Stomach smooth muscle (tissue), 2 donors: ENCODE results near the gene MRPL52.

Source experiments
- H3K27ac ChIP-seq: one replicate; pipeline ENCODE4 v1.7.0; 2013; ENCODE audit warnings: mild to moderate bottlenecking, low read length, inconsistent platforms
- H3K27me3 ChIP-seq, 2 donors: one replicate each; pipeline ENCODE4 v1.7.0; 2013; ENCODE audit warnings: low read length in 2 of 2; ENCODE audit not compliant: insufficient read depth in 2 of 2, control insufficient read depth in 1 of 2
- H3K36me3 ChIP-seq, 2 donors: one replicate each; pipeline ENCODE4 v1.7.0; 2013; ENCODE audit warnings: low read length in 2 of 2; ENCODE audit not compliant: control insufficient read depth in 2 of 2, insufficient read depth in 2 of 2
- H3K4me1 ChIP-seq: one replicate; pipeline ENCODE4 v1.7.0; 2013; ENCODE audit warnings: low read length; ENCODE audit not compliant: control insufficient read depth, insufficient read depth
- H3K4me3 ChIP-seq, 2 donors: one replicate each; pipeline ENCODE4 v1.7.0; 2013; ENCODE audit warnings: low read length in 2 of 2
- H3K9ac ChIP-seq, 2 donors: one replicate each; pipeline ENCODE4 v1.7.0; 2013; ENCODE audit warnings: low read length in 2 of 2, mild to moderate bottlenecking in 1 of 2
- H3K9me3 ChIP-seq, 2 donors: one replicate each; pipeline ENCODE4 v1.7.0; 2013; ENCODE audit warnings: low read length in 2 of 2; ENCODE audit not compliant: control insufficient read depth in 2 of 2
- donor health status: healthy.
- donor health status: Pancreatic carcinoma.

Gene MRPL52

DNA sequence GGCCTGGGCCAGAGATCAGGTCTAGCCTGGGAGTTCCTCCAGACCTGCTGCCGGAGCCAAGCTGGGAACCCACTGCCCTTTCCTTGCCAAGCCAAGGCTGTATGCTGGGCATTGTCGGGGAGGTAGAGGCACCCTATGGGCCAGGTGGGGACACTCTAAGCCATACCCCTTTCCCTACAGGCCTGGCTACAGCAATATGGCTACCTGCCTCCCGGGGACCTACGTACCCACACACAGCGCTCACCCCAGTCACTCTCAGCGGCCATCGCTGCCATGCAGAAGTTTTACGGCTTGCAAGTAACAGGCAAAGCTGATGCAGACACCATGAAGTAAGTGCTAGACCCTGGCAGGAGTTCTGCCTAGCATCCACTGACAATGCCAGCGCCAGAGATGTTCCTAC, 11.6 kb downstream of the MRPL52 start:
- Histone ChIP-seq H3K27me3 (no peaks in the 10 kb centered on the region), H3K27ac (no peak overlapping the region), H3K9me3 (no peaks in the 10 kb centered on the region), H3K36me3 (peaks cover 44% of the 10 kb centered on the region in 2 donors), H3K9ac (peak overlapping the region in 1 of 2 donors; percentile 51), H3K4me1 (peaks cover 65% of the 10 kb centered on the region), H3K4me3 (no peak overlapping the region)

DNA sequence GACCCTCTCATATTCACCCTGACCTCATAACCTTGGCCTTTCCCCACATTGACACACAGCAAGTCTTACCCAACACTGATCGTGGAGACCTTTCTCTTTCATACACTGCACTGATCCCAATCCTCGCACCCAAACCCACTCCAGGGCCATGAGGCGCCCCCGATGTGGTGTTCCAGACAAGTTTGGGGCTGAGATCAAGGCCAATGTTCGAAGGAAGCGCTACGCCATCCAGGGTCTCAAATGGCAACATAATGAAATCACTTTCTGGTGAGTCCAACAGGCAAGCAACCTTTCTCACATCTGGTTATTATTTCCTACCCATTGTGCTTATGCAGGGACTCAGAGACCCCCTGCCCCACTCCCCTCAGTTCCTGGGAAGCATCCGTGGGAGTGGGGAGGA, 12.1 kb downstream of the MRPL52 start:
- no peaks in the 10 kb centered on the region for H3K27me3 ChIP-seq
- H3K9ac ChIP-seq: no peak overlapping the region
- H3K4me3 ChIP-seq: no peak overlapping the region
- H3K4me1 ChIP-seq: peaks cover 68% of the 10 kb centered on the region
- peaks cover 47 to 48% of the 10 kb centered on the region in 2 donors for H3K36me3 ChIP-seq
- no peaks in the 10 kb centered on the region for H3K9me3 ChIP-seq
- H3K27ac ChIP-seq: no peak overlapping the region

DNA sequence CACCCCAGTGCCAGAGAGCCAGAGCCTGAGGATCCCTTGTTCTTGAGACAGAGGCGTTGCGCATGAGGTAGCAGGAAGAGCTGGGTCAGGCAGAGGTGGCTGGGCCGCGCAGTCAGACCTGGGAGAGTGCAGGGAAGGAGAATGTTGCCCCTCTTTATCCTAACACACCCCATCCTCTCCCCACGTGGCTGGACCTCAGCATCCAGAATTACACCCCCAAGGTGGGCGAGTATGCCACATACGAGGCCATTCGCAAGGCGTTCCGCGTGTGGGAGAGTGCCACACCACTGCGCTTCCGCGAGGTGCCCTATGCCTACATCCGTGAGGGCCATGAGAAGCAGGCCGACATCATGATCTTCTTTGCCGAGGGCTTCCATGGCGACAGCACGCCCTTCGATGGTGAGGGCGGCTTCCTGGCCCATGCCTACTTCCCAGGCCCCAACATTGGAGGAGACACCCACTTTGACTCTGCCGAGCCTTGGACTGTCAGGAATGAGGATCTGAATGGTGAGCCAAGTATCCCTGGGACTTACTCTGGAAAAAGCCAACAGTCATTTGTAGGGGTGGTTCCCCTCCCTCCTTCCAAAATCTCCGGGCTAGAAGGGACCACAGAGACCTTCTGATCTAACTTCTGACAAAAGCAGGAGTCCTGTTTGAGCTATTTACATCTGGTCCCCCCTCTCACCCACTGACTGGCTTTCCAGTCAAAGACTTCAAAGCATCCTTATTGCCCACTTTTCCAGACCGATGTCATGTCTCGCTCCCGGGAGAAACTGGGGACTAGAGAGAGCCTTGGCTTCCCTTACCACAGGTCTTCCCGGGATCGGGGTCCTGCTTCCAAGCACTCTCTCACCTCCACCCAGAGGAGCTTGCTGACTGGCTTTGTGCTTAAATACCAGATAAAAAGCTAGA, 12.8 kb downstream of the MRPL52 start:
- peak overlapping the region; percentile 6 for H3K27ac ChIP-seq
- peaks cover 47 to 48% of the 10 kb centered on the region in 2 donors for H3K36me3 ChIP-seq
- no peak overlapping the region for H3K4me3 ChIP-seq
- H3K27me3 ChIP-seq: no peaks in the 10 kb centered on the region
- peak overlapping the region in 1 of 2 donors; percentile 9 for H3K9ac ChIP-seq
- H3K4me1 ChIP-seq: peaks cover 68% of the 10 kb centered on the region
- H3K9me3 ChIP-seq: no peaks in the 10 kb centered on the region

DNA sequence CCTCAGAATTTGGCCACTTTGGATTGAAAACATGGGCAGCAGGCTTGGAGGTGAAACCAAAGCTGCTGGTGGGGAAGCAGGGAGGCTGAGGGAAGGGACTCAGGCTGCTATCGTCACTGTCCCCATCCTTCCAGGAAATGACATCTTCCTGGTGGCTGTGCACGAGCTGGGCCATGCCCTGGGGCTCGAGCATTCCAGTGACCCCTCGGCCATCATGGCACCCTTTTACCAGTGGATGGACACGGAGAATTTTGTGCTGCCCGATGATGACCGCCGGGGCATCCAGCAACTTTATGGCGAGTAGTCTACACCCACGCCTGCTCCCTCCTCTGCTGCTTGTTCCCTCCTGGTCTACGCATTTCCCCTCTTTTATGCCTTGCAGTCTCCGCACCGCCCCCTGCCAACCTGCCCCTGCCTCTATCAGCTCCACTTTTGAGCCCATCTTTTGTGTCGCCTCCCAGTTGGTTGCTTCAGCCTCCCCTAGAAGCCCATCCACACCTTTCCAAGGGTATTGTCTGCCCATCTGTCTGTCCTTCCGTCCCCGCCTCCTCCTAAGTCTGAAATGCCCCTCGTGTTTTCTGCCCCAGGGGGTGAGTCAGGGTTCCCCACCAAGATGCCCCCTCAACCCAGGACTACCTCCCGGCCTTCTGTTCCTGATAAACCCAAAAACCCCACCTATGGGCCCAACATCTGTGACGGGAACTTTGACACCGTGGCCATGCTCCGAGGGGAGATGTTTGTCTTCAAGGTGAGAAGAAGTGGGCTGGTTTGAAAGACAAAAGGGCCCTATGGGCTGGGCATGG, 13.6 kb downstream of the MRPL52 start:
- H3K4me1 ChIP-seq: peaks cover 68% of the 10 kb centered on the region
- H3K36me3 ChIP-seq: peaks cover 47 to 48% of the 10 kb centered on the region in 2 donors

DNA sequence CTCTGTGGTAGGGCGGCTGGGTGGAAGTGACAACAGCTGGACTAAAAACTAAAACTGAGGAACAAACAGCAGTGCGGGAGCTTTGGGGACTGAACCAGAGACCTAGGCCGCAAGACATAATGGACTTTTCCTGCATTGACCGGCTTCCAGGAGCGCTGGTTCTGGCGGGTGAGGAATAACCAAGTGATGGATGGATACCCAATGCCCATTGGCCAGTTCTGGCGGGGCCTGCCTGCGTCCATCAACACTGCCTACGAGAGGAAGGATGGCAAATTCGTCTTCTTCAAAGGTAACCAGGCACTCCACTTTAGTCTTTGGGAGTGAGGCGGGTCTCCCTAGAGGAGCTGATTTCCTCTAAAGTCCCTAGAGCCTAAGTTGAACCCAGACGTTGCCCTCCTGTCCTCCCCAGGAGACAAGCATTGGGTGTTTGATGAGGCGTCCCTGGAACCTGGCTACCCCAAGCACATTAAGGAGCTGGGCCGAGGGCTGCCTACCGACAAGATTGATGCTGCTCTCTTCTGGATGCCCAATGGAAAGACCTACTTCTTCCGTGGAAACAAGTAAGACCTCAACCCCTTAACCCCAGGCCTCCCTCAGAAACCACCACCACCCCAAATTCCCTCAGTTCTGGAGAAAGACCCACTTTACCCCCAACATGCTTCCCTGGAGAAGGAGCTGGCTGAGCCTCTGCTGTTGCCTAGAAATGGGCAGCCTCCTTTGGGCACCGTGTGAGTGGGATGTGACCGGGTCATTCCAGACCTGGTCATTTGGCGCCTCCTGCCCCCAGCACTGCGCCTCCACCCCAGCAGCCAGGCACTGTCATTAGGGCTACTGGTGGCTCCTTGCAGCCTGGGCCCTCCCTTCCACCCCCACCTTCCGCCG, 14.8 kb downstream of the MRPL52 start:
- peaks cover 68% of the 10 kb centered on the region for H3K4me1 ChIP-seq
- H3K27ac ChIP-seq: peak overlapping the region; percentile 6
- H3K27me3 ChIP-seq: no peaks in the 10 kb centered on the region
- no peaks in the 10 kb centered on the region for H3K9me3 ChIP-seq
- no peak overlapping the region for H3K9ac ChIP-seq
- no peak overlapping the region for H3K4me3 ChIP-seq
- peaks cover 47 to 48% of the 10 kb centered on the region in 2 donors for H3K36me3 ChIP-seq

More for the DNA sequence above, 13.6 kb downstream of the MRPL52 start:
- Histone ChIP-seq H3K9me3 (no peaks in the 10 kb centered on the region), H3K4me3 (no peak overlapping the region), H3K27ac (no peak overlapping the region), H3K9ac (no peak overlapping the region), H3K27me3 (no peaks in the 10 kb centered on the region)

DNA sequence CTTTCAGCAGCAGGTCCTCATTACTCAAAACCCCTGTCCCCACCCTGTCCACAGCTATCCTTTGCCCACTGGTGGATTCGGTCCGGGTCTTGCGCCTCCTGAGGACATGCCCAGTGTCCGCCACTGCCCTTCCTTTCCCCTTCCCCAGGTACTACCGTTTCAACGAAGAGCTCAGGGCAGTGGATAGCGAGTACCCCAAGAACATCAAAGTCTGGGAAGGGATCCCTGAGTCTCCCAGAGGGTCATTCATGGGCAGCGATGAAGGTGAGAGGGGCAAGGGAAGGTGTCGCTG, 15.4 kb downstream of the MRPL52 start:
- Histone ChIP-seq H3K27ac (no peak overlapping the region), H3K9me3 (no peaks in the 10 kb centered on the region), H3K9ac (no peak overlapping the region), H3K27me3 (no peaks in the 10 kb centered on the region), H3K4me1 (peaks cover 69% of the 10 kb centered on the region), H3K36me3 (peaks cover 45 to 48% of the 10 kb centered on the region in 2 donors), H3K4me3 (no peak overlapping the region)

DNA sequence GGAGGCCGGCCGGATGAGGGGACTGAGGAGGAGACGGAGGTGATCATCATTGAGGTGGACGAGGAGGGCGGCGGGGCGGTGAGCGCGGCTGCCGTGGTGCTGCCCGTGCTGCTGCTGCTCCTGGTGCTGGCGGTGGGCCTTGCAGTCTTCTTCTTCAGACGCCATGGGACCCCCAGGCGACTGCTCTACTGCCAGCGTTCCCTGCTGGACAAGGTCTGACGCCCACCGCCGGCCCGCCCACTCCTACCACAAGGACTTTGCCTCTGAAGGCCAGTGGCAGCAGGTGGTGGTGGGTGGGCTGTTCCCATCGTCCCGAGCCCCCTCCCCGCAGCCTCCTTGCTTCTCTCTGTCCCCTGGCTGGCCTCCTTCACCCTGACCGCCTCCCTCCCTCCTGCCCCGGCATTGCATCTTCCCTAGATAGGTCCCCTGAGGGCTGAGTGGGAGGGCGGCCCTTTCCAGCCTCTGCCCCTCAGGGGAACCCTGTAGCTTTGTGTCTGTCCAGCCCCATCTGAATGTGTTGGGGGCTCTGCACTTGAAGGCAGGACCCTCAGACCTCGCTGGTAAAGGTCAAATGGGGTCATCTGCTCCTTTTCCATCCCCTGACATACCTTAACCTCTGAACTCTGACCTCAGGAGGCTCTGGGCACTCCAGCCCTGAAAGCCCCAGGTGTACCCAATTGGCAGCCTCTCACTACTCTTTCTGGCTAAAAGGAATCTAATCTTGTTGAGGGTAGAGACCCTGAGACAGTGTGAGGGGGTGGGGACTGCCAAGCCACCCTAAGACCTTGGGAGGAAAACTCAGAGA, 16.3 kb downstream of the MRPL52 start:
- peak overlapping the region; percentile 78 for H3K27ac ChIP-seq
- H3K9me3 ChIP-seq: no peaks in the 10 kb centered on the region
- H3K36me3 ChIP-seq: peaks cover 45 to 48% of the 10 kb centered on the region in 2 donors
- H3K9ac ChIP-seq: peak overlapping the region; percentile 5 to 49
- H3K4me1 ChIP-seq: peaks cover 72% of the 10 kb centered on the region
- H3K27me3 ChIP-seq: no peaks in the 10 kb centered on the region
- H3K4me3 ChIP-seq: no peak overlapping the region

DNA sequence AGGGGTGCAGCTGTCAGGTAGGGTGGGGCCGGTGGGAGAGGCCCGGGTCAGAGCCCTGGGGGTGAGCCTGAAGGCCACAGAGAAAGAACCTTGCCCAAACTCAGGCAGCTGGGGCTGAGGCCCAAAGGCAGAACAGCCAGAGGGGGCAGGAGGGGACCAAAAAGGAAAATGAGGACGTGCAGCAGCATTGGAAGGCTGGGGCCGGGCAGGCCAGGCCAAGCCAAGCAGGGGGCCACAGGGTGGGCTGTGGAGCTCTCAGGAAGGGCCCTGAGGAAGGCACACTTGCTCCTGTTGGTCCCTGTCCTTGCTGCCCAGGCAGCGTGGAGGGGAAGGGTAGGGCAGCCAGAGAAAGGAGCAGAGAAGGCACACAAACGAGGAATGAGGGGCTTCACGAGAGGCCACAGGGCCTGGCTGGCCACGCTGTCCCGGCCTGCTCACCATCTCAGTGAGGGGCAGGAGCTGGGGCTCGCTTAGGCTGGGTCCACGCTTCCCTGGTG, 17.2 kb downstream of the MRPL52 start:
- peaks cover 74% of the 10 kb centered on the region for H3K4me1 ChIP-seq
- no peak overlapping the region for H3K4me3 ChIP-seq
- peak overlapping the region in 1 of 2 donors; percentile 49 for H3K9ac ChIP-seq
- peaks cover 41 to 42% of the 10 kb centered on the region in 2 donors for H3K36me3 ChIP-seq
- H3K27ac ChIP-seq: peak overlapping the region; percentile 78
- no peaks in the 10 kb centered on the region for H3K9me3 ChIP-seq
- no peaks in the 10 kb centered on the region for H3K27me3 ChIP-seq

DNA sequence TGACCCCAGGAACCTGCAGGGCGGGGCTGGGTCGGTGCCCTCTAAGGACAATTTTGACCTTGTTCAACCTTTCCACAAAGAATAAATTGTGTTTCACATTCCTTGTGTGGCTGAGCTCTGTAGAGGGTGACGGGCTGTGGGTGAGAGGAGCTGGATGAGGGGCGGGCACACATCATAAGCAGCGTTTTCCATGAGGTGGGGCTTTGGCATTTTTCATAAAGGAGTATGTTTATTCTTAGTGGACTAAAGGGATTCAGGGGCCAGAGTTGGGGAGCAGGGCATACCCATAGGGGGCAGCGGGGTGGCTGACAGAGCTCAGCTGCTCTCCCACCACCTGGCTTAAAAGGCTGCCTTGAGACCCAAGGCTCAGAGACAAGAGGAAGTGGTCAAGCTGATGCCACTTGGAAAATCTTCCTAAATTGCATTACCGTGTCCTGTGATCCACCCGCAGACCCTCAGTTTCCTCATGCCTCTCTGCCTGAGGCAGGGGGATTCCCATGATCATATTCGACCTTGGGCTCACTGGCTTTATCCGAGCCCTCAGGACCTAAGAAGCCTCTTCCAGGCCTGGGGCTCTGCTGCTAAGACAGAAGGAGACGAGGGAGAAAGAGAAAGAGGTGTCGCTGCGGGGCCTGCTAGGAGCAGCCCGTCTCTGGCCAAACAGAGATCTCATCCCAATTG, 18.1 kb downstream of the MRPL52 start:
- Histone ChIP-seq H3K27ac (peak overlapping the region; percentile 88), H3K9me3 (no peaks in the 10 kb centered on the region), H3K4me1 (peaks cover 68% of the 10 kb centered on the region), H3K4me3 (peak overlapping the region in 1 of 2 donors; percentile 58), H3K36me3 (peaks cover 32% of the 10 kb centered on the region in 2 donors), H3K27me3 (no peaks in the 10 kb centered on the region), H3K9ac (peak overlapping the region; percentile 39 to 69)
